Thoracic aorta (tissue), 2 donors: Measurements from ENCODE around the gene PLXNA2. TPM values are rescaled to one million over a fixed set of nuclear protein-coding genes. Genes with fewer than 3 reads are reported as not detected.

Experiments used
- ATAC-seq: fragments of 150-250 bp; one replicate; pipeline ENCODE4 v1.8.0; 2017; ENCODE audit warnings: low read depth; ENCODE audit not compliant: insufficient number of reproducible peaks, low FRiP score
- DNase-seq: peaks from one replicate; pipeline ENCODE4 v3.0.0-alpha.2; 2020; ENCODE audit warnings: low spot score
- H3K27ac ChIP-seq, 2 donors: fragments of 200-600 bp; sonication (generic); 1 replicate in 1 of 2; 2 replicates in 1 of 2; pipeline ENCODE4 v1.5.1; 2016; ENCODE audit warnings: mild to moderate bottlenecking in 2 of 2, moderate library complexity in 2 of 2
- H3K27me3 ChIP-seq: fragments of 200-600 bp; sonication (generic); replicated peaks from 2 replicates; pipeline ENCODE4 v1.6.0; 2016; ENCODE audit warnings: mild to moderate bottlenecking; ENCODE audit not compliant: insufficient read depth
- H3K36me3 ChIP-seq: fragments of 200-600 bp; sonication (generic); one replicate; pipeline ENCODE4 v1.5.1; 2016
- H3K4me1 ChIP-seq, 2 donors: fragments of 200-600 bp; sonication (generic); 1 replicate in 1 of 2; 2 replicates in 1 of 2; pipeline versions ENCODE4 v1.5.1 to v1.6.0; 2016; ENCODE audit warnings: low read depth in 2 of 2, mild to moderate bottlenecking in 1 of 2; ENCODE audit not compliant: control insufficient read depth in 1 of 2
- H3K4me3 ChIP-seq: fragments of 200-600 bp; sonication (generic); 2 replicates; pipeline ENCODE4 v1.5.1; 2016; ENCODE audit warnings: mild to moderate bottlenecking
- H3K9me3 ChIP-seq: fragments of 200-600 bp; sonication (generic); 2 replicates; pipeline ENCODE4 v1.5.1; 2016
- CTCF ChIP-seq: fragments of 200-600 bp; sonication (generic); IDR thresholded peaks from one replicate; pipeline ENCODE4 v1.5.1; 2019; ENCODE audit warnings: antibody characterized with exemption
- total RNA-seq, 2 donors: library from RNA; depleted of rRNA; stranded (reverse); fragments of >200 nt; gene quantifications; one replicate each; pipeline versions ENCODE4 v1.1.0 to v1.2.3, GENCODE V29; 2016

Gene PLXNA2
- total RNA-seq, 2 donors from 2014 or later = 30.2 to 62.2 TPM

- H3K4me1 ChIP-seq = no peaks in the 10 kb centered on the region
- no peaks in the 10 kb centered on the region for H3K27me3 ChIP-seq
- no peaks in the 10 kb centered on the region for H3K36me3 ChIP-seq
- DNase-seq = no peak
- no peak for TF ChIP-seq CTCF
- H3K4me3 ChIP-seq = no peak overlapping the region
- no peak for ATAC-seq
- no peak overlapping the region for H3K27ac ChIP-seq
- H3K9me3 ChIP-seq = no peaks in the 10 kb centered on the region
Measured at GRCh38 chr1:208289716-208290115, 45.5 kb upstream of the PLXNA2 start.

DNA sequence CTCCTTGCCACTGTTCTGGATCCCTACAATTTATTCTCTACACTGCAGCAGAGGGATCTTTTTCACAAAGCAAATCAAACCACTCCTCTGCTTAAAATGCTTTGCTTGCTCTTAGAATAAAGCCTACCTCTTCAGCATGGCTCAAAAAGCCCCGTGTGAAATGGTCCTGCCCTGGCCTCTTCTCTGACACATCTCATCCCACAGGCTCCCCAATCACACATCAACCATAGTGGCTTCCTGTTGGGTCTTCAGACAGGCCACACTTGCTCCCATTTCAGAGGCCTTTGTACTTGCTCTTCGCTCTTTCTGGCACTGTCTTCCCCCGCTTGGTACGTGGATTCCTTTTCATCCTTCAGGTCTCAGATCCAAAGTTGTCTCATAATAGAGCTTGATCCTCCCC, 44.3 kb upstream of the PLXNA2 start:
- Histone ChIP-seq H3K4me3 (no peak overlapping the region), H3K36me3 (no peaks in the 10 kb centered on the region), H3K27me3 (no peaks in the 10 kb centered on the region), H3K4me1 (no peaks in the 10 kb centered on the region), H3K27ac (no peak overlapping the region), H3K9me3 (no peaks in the 10 kb centered on the region)
- TF ChIP-seq CTCF = no peak
- no peak for ATAC-seq
- DNase-seq = no peak

- Histone ChIP-seq H3K4me1 (peaks cover 0 to 47% of the 10 kb centered on the region in 2 donors), H3K27ac (no peak overlapping the region), H3K36me3 (no peaks in the 10 kb centered on the region), H3K9me3 (no peaks in the 10 kb centered on the region), H3K4me3 (no peak overlapping the region), H3K27me3 (no peaks in the 10 kb centered on the region)
- TF ChIP-seq CTCF = no peak
- ATAC-seq (no peak), DNase-seq (no peak)
Measured at GRCh38 chr1:208280681-208281450, 36.7 kb upstream of the PLXNA2 start.

DNA sequence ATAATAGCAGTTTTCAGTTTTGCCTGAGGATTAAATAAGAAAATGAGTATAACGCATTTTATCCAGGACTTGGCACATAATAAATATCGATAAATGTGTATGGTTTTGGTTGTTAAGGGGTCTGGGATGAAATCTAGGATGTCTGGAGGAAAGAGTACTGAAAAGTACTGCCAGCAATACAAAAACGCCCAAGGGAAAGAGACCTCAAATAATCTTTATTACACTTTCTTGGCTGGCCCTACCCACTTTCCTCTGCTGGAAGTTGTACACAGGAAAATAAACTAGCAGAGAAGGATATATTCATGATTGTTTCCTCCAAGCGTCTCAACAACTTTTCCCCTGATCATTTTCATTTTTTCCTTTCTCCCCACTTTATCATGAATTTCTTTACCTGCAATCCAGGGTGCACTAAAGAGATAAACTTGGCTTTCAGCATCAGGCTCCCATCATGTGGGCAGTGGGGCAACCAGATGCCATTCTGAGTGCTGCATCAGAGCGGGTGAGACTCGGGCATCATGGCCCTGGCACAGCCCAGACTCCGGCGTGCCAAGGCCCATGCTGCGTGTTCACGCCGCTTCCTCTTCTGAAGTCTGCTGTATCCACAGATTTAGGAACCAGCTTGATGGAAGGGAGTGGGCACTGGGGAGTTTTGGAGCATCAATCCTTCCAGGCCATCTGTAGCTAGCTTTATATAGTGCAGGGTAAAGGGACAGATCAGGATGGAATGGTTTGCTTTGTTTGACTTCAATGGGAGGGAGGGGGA, 35.8 kb upstream of the PLXNA2 start:
- Histone ChIP-seq H3K27ac (no peak overlapping the region), H3K27me3 (no peaks in the 10 kb centered on the region), H3K9me3 (no peaks in the 10 kb centered on the region), H3K36me3 (no peaks in the 10 kb centered on the region), H3K4me1 (peaks cover 0 to 47% of the 10 kb centered on the region in 2 donors), H3K4me3 (no peak overlapping the region)
- ATAC-seq (no peak), DNase-seq (no peak)
- no peak for TF ChIP-seq CTCF

DNA sequence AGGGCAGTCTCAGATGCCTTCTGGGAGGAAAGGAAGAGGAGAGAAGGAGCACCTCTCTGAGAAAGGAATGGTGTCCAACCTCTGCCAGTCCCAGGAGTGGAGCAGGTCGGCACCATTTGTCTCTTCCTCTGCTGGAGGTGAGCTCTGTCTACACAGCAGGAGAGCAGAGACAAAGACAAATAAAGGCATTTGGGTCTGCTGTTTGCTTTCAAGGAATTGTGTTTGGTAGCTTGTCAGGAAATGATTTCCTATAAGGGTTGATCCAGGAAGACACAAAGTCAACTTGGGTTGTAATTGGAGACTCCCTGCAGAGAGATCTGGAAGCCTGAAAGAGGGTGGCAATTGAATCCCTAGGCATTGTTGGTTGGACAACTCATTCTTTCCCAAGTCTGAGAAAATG, 34.5 kb upstream of the PLXNA2 start:
- H3K27me3 ChIP-seq = no peaks in the 10 kb centered on the region
- TF ChIP-seq CTCF = no peak

More for the DNA sequence above, 34.5 kb upstream of the PLXNA2 start:
- Histone ChIP-seq H3K4me1 (peaks cover 0 to 47% of the 10 kb centered on the region in 2 donors), H3K36me3 (no peaks in the 10 kb centered on the region), H3K9me3 (no peaks in the 10 kb centered on the region), H3K27ac (no peak overlapping the region), H3K4me3 (no peak overlapping the region)
- no peak for ATAC-seq
- DNase-seq = no peak
